22Rv1 (cell line): ENCODE results near the gene AKR1C4.
"Not testable (repeated sequence)": the region's sequence is repeated elsewhere in the genome, so short reads cannot be mapped to it uniquely, and the experiment has no call there.

Experiments
- H3K27ac ChIP-seq: fragments of 450-650 bp; 2 replicates; pipeline ENCODE4 v1.5.1; 2017
- CTCF ChIP-seq: fragments of 450-650 bp; IDR thresholded peaks from 2 replicates; pipeline ENCODE4 v1.5.1; 2017; ENCODE audit warnings: mild to moderate bottlenecking
- ZFX ChIP-seq: fragments of 450-650 bp; IDR thresholded peaks from 2 replicates; pipeline ENCODE4 v1.6.1; 2017; ENCODE audit warnings: antibody characterized with exemption, borderline replicate concordance

Gene AKR1C4

GRCh38 chr10:5233324-5233723, 36.7 kb downstream of the AKR1C4 start:
- no peak overlapping the region for H3K27ac ChIP-seq
- TF ChIP-seq CTCF (no peak), ZFX (no peak)

- no peak for TF ChIP-seq CTCF
- no peak for TF ChIP-seq ZFX
- no peak overlapping the region for H3K27ac ChIP-seq
Observed at GRCh38 chr10:5234106-5234860, 37.6 kb downstream of the AKR1C4 start.

GRCh38 chr10:5237541-5237940, 40.9 kb downstream of the AKR1C4 start:
- H3K27ac ChIP-seq, result not testable (repeated sequence)

- TF ChIP-seq CTCF (no peak), ZFX (no peak)
- H3K27ac ChIP-seq, result no peak overlapping the region
Observed at GRCh38 chr10:5242585-5242984, 45.9 kb downstream of the AKR1C4 start.

- H3K27ac ChIP-seq, result no peak overlapping the region
- TF ChIP-seq CTCF (no peak), ZFX (no peak)
Observed at GRCh38 chr10:5243521-5243987, 46.9 kb downstream of the AKR1C4 start.

- TF ChIP-seq CTCF, result no peak
- no peak for TF ChIP-seq ZFX
- no peak overlapping the region for H3K27ac ChIP-seq
Observed at GRCh38 chr10:5252177-5253037, 55.8 kb downstream of the AKR1C4 start.

- H3K27ac ChIP-seq, result no peak overlapping the region
- TF ChIP-seq CTCF (no peak), ZFX (no peak)
Observed at GRCh38 chr10:5254488-5254887, 57.9 kb downstream of the AKR1C4 start.

- not testable (repeated sequence) for H3K27ac ChIP-seq
Observed at GRCh38 chr10:5257768-5258167, 61.1 kb downstream of the AKR1C4 start.
